ENCODE measurements around the gene SNX27. TPM values are rescaled to one million over a fixed set of nuclear protein-coding genes. Genes with fewer than 3 reads are reported as not detected.

The SNX27 gene
- polyA plus RNA-seq, 1 donor (not counting 4 experiments of a cell fraction or from before 2014, with no cell fraction given), result 15.7 TPM

GRCh38 chr1:151578941-151579340 lies 32.9 kb upstream of the SNX27 start:
- dilution Hi-C loops (cut with MboI; ENCODE audit: extremely low pct_ligation_motif_present, low sequenced_read_pairs), result no loop called here
- H3K4me1 ChIP-seq (ENCODE audit: control insufficient read depth, extremely low read depth, insufficient read depth, low read length), result peaks cover 64% of the 10 kb centered on the region
- H3K36me3 ChIP-seq (ENCODE audit: control insufficient read depth in 2 of 2, extremely low read depth in 1 of 2, insufficient read depth in 2 of 2, low read length in 2 of 2), result peaks cover 39 to 64% of the 10 kb centered on the region in 2 experiments

GRCh38 chr1:151579436-151580225 lies 32.2 kb upstream of the SNX27 start:
- dilution Hi-C loops (cut with MboI; ENCODE audit: extremely low pct_ligation_motif_present, low sequenced_read_pairs), result no loop called here
- TF ChIP-seq EZH2 (IDR thresholded peaks at IDR 0.05; ENCODE audit: low read length) (no peak), CTCF (optimal IDR thresholded peaks at IDR 0.05 in 1 of 3, IDR thresholded peaks at IDR 0.05 in 1 of 3, conservative IDR thresholded peaks at IDR 0.05 in 1 of 3; ENCODE audit: extremely low read depth in 1 of 3, insufficient read depth in 2 of 3, low read length in 3 of 3) (peak in 1 of 3 experiments; percentile 20)
- Histone ChIP-seq H3K4me2 (ENCODE audit: control insufficient read depth, extremely low read depth, insufficient read depth, low read depth, low read length) (peak overlapping the region; percentile 35), H2AFZ (ENCODE audit: control insufficient read depth, low read length) (no peak overlapping the region), H3K9me1 (ENCODE audit: control insufficient read depth, extremely low read depth, insufficient read depth, low read length) (peaks cover 5% of the 10 kb centered on the region), H3K9ac (ENCODE audit: control insufficient read depth, extremely low read depth, insufficient read depth, low read length) (no peak overlapping the region), H3K27me3 (ENCODE audit: control insufficient read depth, extremely low read depth, insufficient read depth, low read length) (no peaks in the 10 kb centered on the region), H3K27ac (ENCODE audit: control insufficient read depth, insufficient read depth, low read length) (peak overlapping the region; percentile 56), H3K4me1 (ENCODE audit: control insufficient read depth, extremely low read depth, insufficient read depth, low read length) (peaks cover 64% of the 10 kb centered on the region), H3K9me3 (ENCODE audit: control insufficient read depth, low read depth, low read length) (no peaks in the 10 kb centered on the region), H3K4me3 (ENCODE audit: control insufficient read depth in 2 of 3, extremely low read depth in 1 of 3, insufficient read depth in 2 of 3, low read depth in 1 of 3, low read length in 3 of 3) (no peak overlapping the region), H3K36me3 (ENCODE audit: control insufficient read depth in 2 of 2, extremely low read depth in 1 of 2, insufficient read depth in 2 of 2, low read length in 2 of 2) (peaks cover 35 to 61% of the 10 kb centered on the region in 2 experiments), H4K20me1 (ENCODE audit: control insufficient read depth, extremely low read depth, insufficient read depth, low read length) (no peaks in the 10 kb centered on the region), H3K79me2 (ENCODE audit: control insufficient read depth, insufficient read depth, low read length) (no peaks in the 10 kb centered on the region)
- DNase-seq (ENCODE audit: low read depth, low spot score) (no peak), FAIRE-seq (peak; percentile 93)

More at GRCh38 chr1:151578941-151579340, 32.9 kb upstream of the SNX27 start:
- TF ChIP-seq EZH2 (IDR thresholded peaks at IDR 0.05; ENCODE audit: low read length), result no peak
- TF ChIP-seq CTCF (optimal IDR thresholded peaks at IDR 0.05 in 1 of 3, IDR thresholded peaks at IDR 0.05 in 1 of 3, conservative IDR thresholded peaks at IDR 0.05 in 1 of 3; ENCODE audit: extremely low read depth in 1 of 3, insufficient read depth in 2 of 3, low read length in 3 of 3), result no peak
- H3K79me2 ChIP-seq (ENCODE audit: control insufficient read depth, insufficient read depth, low read length), result no peaks in the 10 kb centered on the region
- H3K9me3 ChIP-seq (ENCODE audit: control insufficient read depth, low read depth, low read length), result no peaks in the 10 kb centered on the region
- H4K20me1 ChIP-seq (ENCODE audit: control insufficient read depth, extremely low read depth, insufficient read depth, low read length), result no peaks in the 10 kb centered on the region
- H3K27ac ChIP-seq (ENCODE audit: control insufficient read depth, insufficient read depth, low read length), result peak overlapping the region; percentile 56
- FAIRE-seq, result no peak
- no peak overlapping the region for H2AFZ ChIP-seq (ENCODE audit: control insufficient read depth, low read length)
- DNase-seq (ENCODE audit: low read depth, low spot score), result no peak
- H3K27me3 ChIP-seq (ENCODE audit: control insufficient read depth, extremely low read depth, insufficient read depth, low read length), result no peaks in the 10 kb centered on the region
- no peak overlapping the region for H3K9ac ChIP-seq (ENCODE audit: control insufficient read depth, extremely low read depth, insufficient read depth, low read length)
- no peak overlapping the region for H3K4me3 ChIP-seq (ENCODE audit: control insufficient read depth in 2 of 3, extremely low read depth in 1 of 3, insufficient read depth in 2 of 3, low read depth in 1 of 3, low read length in 3 of 3)
- peaks cover 9% of the 10 kb centered on the region for H3K9me1 ChIP-seq (ENCODE audit: control insufficient read depth, extremely low read depth, insufficient read depth, low read length)
- peak overlapping the region; percentile 35 for H3K4me2 ChIP-seq (ENCODE audit: control insufficient read depth, extremely low read depth, insufficient read depth, low read depth, low read length)

Data from keratinocyte (primary cell).